K562 (cell line): ENCODE measurements around the gene AGO3. TPM values are rescaled to one million over a fixed set of nuclear protein-coding genes. Genes with fewer than 3 reads are reported as not detected.

ENCODE experiments used
- ADNP ChIP-seq: fragments of 200-800 bp; sonication (Bioruptor generic); IDR thresholded peaks from 2 replicates; pipeline ENCODE4 v1.6.1; 2016; ENCODE audit warnings: missing genetic modification characterization, missing compliant biosample characterization
- ARID3A ChIP-seq: IDR thresholded peaks from 2 replicates; pipeline ENCODE4 v1.6.1; 2012; ENCODE audit warnings: low read depth, low read length, improper control_type of control experiment, borderline replicate concordance
- BCL6 ChIP-seq: fragments of 250-450 bp; sonication (Bioruptor Pico); IDR thresholded peaks from 2 replicates; pipeline ENCODE4 v1.4.0; 2020
- CBX1 ChIP-seq: sonication (generic); IDR thresholded peaks from 2 replicates; pipeline ENCODE4 v1.6.1; 2016; ENCODE audit warnings: antibody characterized with exemption, low read depth, mild to moderate bottlenecking
- CREB1 ChIP-seq, 2 experiments: sonication (generic) in 1 of 2; formaldehyde crosslinking in 1 of 2; IDR thresholded peaks; 2 replicates each; pipeline versions ENCODE4 v1.6.1 to v1.8.0; 2012 to 2022; ENCODE audit warnings: inconsistent platforms in 1 of 2, mild to moderate bottlenecking in 1 of 2, missing genetic modification reagents in 1 of 2, moderate library complexity in 1 of 2
- EP300 ChIP-seq: IDR thresholded peaks from 2 replicates; pipeline ENCODE4 v1.6.1; 2012; ENCODE audit warnings: low read length, improper control_type of control experiment
- ERF ChIP-seq: fragments of 450-650 bp; formaldehyde crosslinking; IDR thresholded peaks from 2 replicates; pipeline ENCODE4 v1.4.0; 2020; ENCODE audit warnings: mild to moderate bottlenecking, mixed read lengths
- ETV5 ChIP-seq: sonication (generic); formaldehyde crosslinking; IDR thresholded peaks from 2 replicates; pipeline ENCODE4 v1.4.0; 2020; ENCODE audit warnings: low read depth, mild to moderate bottlenecking, missing genetic modification reagents
- HDAC6 ChIP-seq: IDR thresholded peaks from 2 replicates; pipeline ENCODE4 v1.6.1; 2012; ENCODE audit warnings: low read depth, mild to moderate bottlenecking, control low read depth, inconsistent platforms, low read length, moderate library complexity
- LCOR ChIP-seq: sonication (generic); formaldehyde crosslinking; IDR thresholded peaks from 2 replicates; pipeline ENCODE4 v1.8.0; 2022; ENCODE audit warnings: mild to moderate bottlenecking, missing genetic modification reagents
- MCM3 ChIP-seq: fragments of 450-650 bp; IDR thresholded peaks from 2 replicates; pipeline ENCODE4 v1.6.1; 2016
- MEIS2 ChIP-seq: fragments of 450-650 bp; IDR thresholded peaks from 2 replicates; pipeline ENCODE4 v1.6.1; 2014; ENCODE audit warnings: mild to moderate bottlenecking; ENCODE audit not compliant: partially characterized antibody
- NELFE ChIP-seq: IDR thresholded peaks from 2 replicates; pipeline ENCODE4 v1.6.1; 2011; ENCODE audit warnings: mild to moderate bottlenecking; ENCODE audit not compliant: insufficient read depth, insufficient read length
- NFATC3 ChIP-seq: fragments of 450-650 bp; IDR thresholded peaks from 2 replicates; pipeline ENCODE4 v1.6.1; 2017; ENCODE audit warnings: mild to moderate bottlenecking
- NR1H2 ChIP-seq: sonication (generic); formaldehyde crosslinking; IDR thresholded peaks from 2 replicates; pipeline ENCODE4 v1.4.0; 2020; ENCODE audit warnings: mild to moderate bottlenecking, missing genetic modification reagents
- PREB ChIP-seq: sonication (generic); formaldehyde crosslinking; IDR thresholded peaks from 2 replicates; pipeline ENCODE4 v1.8.1; 2023; ENCODE audit warnings: mild to moderate bottlenecking, missing genetic modification reagents
- PTTG1 ChIP-seq: fragments of 450-650 bp; IDR thresholded peaks from 2 replicates; pipeline ENCODE4 v1.6.1; 2016; ENCODE audit warnings: low read depth, mild to moderate bottlenecking, missing genetic modification characterization, missing compliant biosample characterization
- SMC3 ChIP-seq: conservative IDR thresholded peaks from 2 replicates; pipeline ENCODE4 v1.6.1; 2011; ENCODE audit warnings: low read depth, low read length, improper control_type of control experiment; ENCODE audit not compliant: insufficient read depth
- TAF15 ChIP-seq: fragments of 200-400 bp; formaldehyde crosslinking; IDR thresholded peaks from 2 replicates; pipeline ENCODE4 v1.6.1; 2017; ENCODE audit warnings: mild to moderate bottlenecking, low read depth, low read length, moderate library complexity
- TOE1 ChIP-seq, 2 experiments: fragments of 450-650 bp in 1 of 2; sonication (generic) in 1 of 2; formaldehyde crosslinking in 1 of 2; IDR thresholded peaks; 2 replicates each; pipeline versions ENCODE4 v1.7.1 to v1.8.0; 2016 to 2022; ENCODE audit warnings: borderline replicate concordance in 2 of 2, mild to moderate bottlenecking in 2 of 2, antibody characterized with exemption in 1 of 2, inconsistent platforms in 1 of 2, low read depth in 1 of 2, missing genetic modification reagents in 1 of 2, moderate library complexity in 1 of 2
- XRCC4 ChIP-seq: IDR thresholded peaks from one replicate; pipeline ENCODE4 v1.6.1; 2011; ENCODE audit not compliant: insufficient read depth, insufficient read length; ENCODE audit errors: extremely low read depth
- ZNF143 ChIP-seq: sonication (generic); formaldehyde crosslinking; IDR thresholded peaks from 2 replicates; pipeline ENCODE4 v1.9.0; 2022; ENCODE audit warnings: mild to moderate bottlenecking, missing genetic modification reagents
- ZNF232 ChIP-seq: sonication (generic); formaldehyde crosslinking; IDR thresholded peaks from 2 replicates; pipeline ENCODE4 v1.8.0; 2022; ENCODE audit warnings: mild to moderate bottlenecking, missing genetic modification reagents
- ZSCAN32 ChIP-seq: fragments of 450-650 bp; formaldehyde crosslinking; IDR thresholded peaks from 2 replicates; pipeline ENCODE4 v1.4.0; 2020; ENCODE audit warnings: mild to moderate bottlenecking, moderate library complexity
- polyA plus RNA-seq, 8 experiments: library from polyadenylated mRNA; depleted of rRNA in 4 of 8; stranded (reverse) in 5 of 8; unstranded in 3 of 8; fragments of >200 nt; fragmentation: Nextera tagmentation in 2 of 8; fragmentation: Illumina TruSeq in 1 of 8; extraction: Ambion mirVana in 2 of 8; extraction: Trizol in 1 of 8; gene quantifications; 2 replicates each; pipeline versions ENCODE4 v1.2.1 to v1.2.3, GENCODE V29; 2011 to 2014; ENCODE audit warnings: inconsistent platforms in 1 of 8, missing spikeins in 1 of 8
- total RNA-seq, 7 experiments: library from RNA; depleted of rRNA in 6 of 7; stranded (reverse); fragments of >200 nt in 6 of 7; fragmentation: Illumina TruSeq in 2 of 7; extraction: Trizol in 2 of 7; gene quantifications; 2 replicates each; pipeline versions ENCODE4 v1.2.1 to v1.2.3, GENCODE V29; 2011 to 2021; ENCODE audit warnings: low replicate concordance in 1 of 7

Gene AGO3
- total and polyA plus RNA-seq, 9 of the 15 experiments (the other 6 are each of a cell fraction or from before 2014, with no cell fraction given): 4.5 to 41.5 (median 22.7) TPM

GRCh38 chr1:35882945-35883634, 47.8 kb upstream of the AGO3 start, which contains the start of gene AGO1 (continued):
- TF ChIP-seq CREB1 (IDR thresholded peaks at IDR 0.05) (0 out of 2 replicates have a peak, but pooled peaks have one; percentile 50), CREB1 (CRISPR knock-in tag; IDR thresholded peaks at IDR 0.05) (peak; percentile 68), LCOR (CRISPR knock-in tag) (no peak), TAF15 (no peak), CBX1 (peak; percentile 65; the same call in 1 of the 2 replicates), ERF (peak; percentile 56; the same call in 1 of the 2 replicates), ARID3A (no peak), PTTG1 (tag) (no peak), MEIS2 (peak; percentile 85), BCL6 (CRISPR knock-in tag) (no peak), ZNF143 (CRISPR knock-in tag) (no peak), ETV5 (CRISPR knock-in tag) (peak; percentile 62; the same call in 1 of the 2 replicates), ADNP (tag) (no peak), NELFE (no peak), HDAC6 (no peak), NFATC3 (no peak), MCM3 (no peak), NR1H2 (CRISPR knock-in tag) (peak; percentile 89; the same call in 1 of the 2 replicates), XRCC4 (no peak), EP300 (no peak; the same call in 1 of the 2 replicates), ZSCAN32 (no peak), PREB (CRISPR knock-in tag) (0 out of 2 replicates have a peak, but pooled peaks have one; percentile 7), SMC3 (peak; percentile 71), TOE1 (IDR thresholded peaks at IDR 0.05; ENCODE audit: borderline replicate concordance) (peak; percentile 23; the same call in 1 of the 2 replicates), TOE1 (CRISPR knock-in tag; IDR thresholded peaks at IDR 0.05; ENCODE audit: borderline replicate concordance, low read depth) (no peak), ZNF232 (CRISPR knock-in tag) (no peak)
